MM.1S (cell line): Measurements from ENCODE around the gene PDCD2.

Experiments used
- DNase-seq: peaks from one replicate; pipeline ENCODE4 v3.0.0-alpha.2; 2015
- H2AFZ ChIP-seq: fragments of 300-600 bp; sonication (generic); 2 replicates; pipeline ENCODE4 v1.6.0; 2016; ENCODE audit warnings: antibody characterized with exemption, low read length
- H3F3A ChIP-seq: fragments of 300-600 bp; sonication (generic); 2 replicates; pipeline ENCODE4 v1.6.1; 2016; ENCODE audit warnings: mild to moderate bottlenecking, antibody characterized with exemption, low read length, moderate library complexity, mixed read lengths; ENCODE audit not compliant: insufficient read depth
- H3K27ac ChIP-seq: fragments of 300-600 bp; sonication (generic); 2 replicates; pipeline ENCODE4 v1.5.1; 2016; ENCODE audit warnings: mild to moderate bottlenecking, low read length
- H3K27me3 ChIP-seq: fragments of 300-600 bp; sonication (generic); replicated peaks from 2 replicates; pipeline ENCODE4 v1.6.0; 2016; ENCODE audit warnings: low read length; ENCODE audit not compliant: insufficient read depth
- H3K36me3 ChIP-seq: fragments of 300-600 bp; sonication (generic); replicated peaks from 2 replicates; pipeline ENCODE4 v1.6.1; 2016; ENCODE audit warnings: mild to moderate bottlenecking, low read length, mixed read lengths; ENCODE audit not compliant: insufficient read depth
- H3K4me1 ChIP-seq: fragments of 300-600 bp; sonication (generic); 2 replicates; pipeline ENCODE4 v1.6.1; 2016; ENCODE audit warnings: low read length, mixed read lengths
- H3K4me2 ChIP-seq: fragments of 300-600 bp; sonication (generic); 2 replicates; pipeline ENCODE4 v1.6.0; 2016; ENCODE audit warnings: low read depth, low read length
- H3K4me3 ChIP-seq: fragments of 300-600 bp; sonication (generic); 2 replicates; pipeline ENCODE4 v1.5.1; 2016; ENCODE audit warnings: low read length, mixed read lengths
- H3K79me2 ChIP-seq: fragments of 300-600 bp; sonication (generic); 2 replicates; pipeline ENCODE4 v1.6.1; 2016; ENCODE audit warnings: mixed run types, low read length, mixed read lengths
- H3K9ac ChIP-seq: fragments of 300-600 bp; sonication (generic); 2 replicates; pipeline ENCODE4 v1.6.1; 2016; ENCODE audit warnings: low read length, mixed read lengths
- H3K9me2 ChIP-seq: fragments of 300-600 bp; sonication (generic); replicated peaks from 2 replicates; pipeline ENCODE4 v1.6.1; 2016; ENCODE audit warnings: mild to moderate bottlenecking, low read length, mixed read lengths; ENCODE audit not compliant: insufficient read depth
- H3K9me3 ChIP-seq: fragments of 300-600 bp; sonication (generic); replicated peaks from 2 replicates; pipeline ENCODE4 v1.6.1; 2016; ENCODE audit warnings: mild to moderate bottlenecking, low read length, mixed read lengths; ENCODE audit not compliant: insufficient read depth
- H4K20me1 ChIP-seq: fragments of 300-600 bp; sonication (generic); 2 replicates; pipeline ENCODE4 v1.6.1; 2016; ENCODE audit warnings: mild to moderate bottlenecking, low read length, moderate library complexity, mixed read lengths; ENCODE audit not compliant: insufficient read depth
- CTCF ChIP-seq: fragments of 300-600 bp; sonication (generic); IDR thresholded peaks from 2 replicates; pipeline ENCODE4 v1.5.1; 2016; ENCODE audit warnings: antibody characterized with exemption, low read length, mixed read lengths
- EZH2 ChIP-seq: fragments of 300-600 bp; sonication (generic); optimal IDR thresholded peaks from 2 replicates; pipeline ENCODE3; 2017; ENCODE audit warnings: low read depth, mild to moderate bottlenecking, antibody characterized with exemption, low read length, mixed read lengths
- EZH2phosphoT487 ChIP-seq: fragments of 300-600 bp; sonication (generic); IDR thresholded peaks from 2 replicates; pipeline ENCODE4 v1.6.1; 2018; ENCODE audit warnings: antibody characterized with exemption, low read length

The PDCD2 gene

GRCh38 chr6:170537329-170537728, 47.1 kb downstream of the PDCD2 start:
- Histone ChIP-seq H3K9me2 (no peaks in the 10 kb centered on the region), H3K27me3 (no peaks in the 10 kb centered on the region), H3K4me3 (no peak overlapping the region), H4K20me1 (no peaks in the 10 kb centered on the region), H3F3A (no peaks in the 10 kb centered on the region), H3K27ac (no peak overlapping the region), H3K4me2 (no peak overlapping the region), H3K9ac (no peak overlapping the region), H2AFZ (no peak overlapping the region), H3K4me1 (no peaks in the 10 kb centered on the region), H3K36me3 (peaks cover 3% of the 10 kb centered on the region; the same call in 1 of the 2 replicates), H3K79me2 (peaks cover 18% of the 10 kb centered on the region), H3K9me3 (no peaks in the 10 kb centered on the region)
- TF ChIP-seq EZH2 = no peak
- no peak for TF ChIP-seq CTCF
- no peak for TF ChIP-seq EZH2phosphoT487
- no peak for DNase-seq

GRCh38 chr6:170536671-170537070, 47.8 kb downstream of the PDCD2 start:
- H3K9me3 ChIP-seq = no peaks in the 10 kb centered on the region
- no peaks in the 10 kb centered on the region for H3K4me1 ChIP-seq
- no peak for DNase-seq
- H3K9me2 ChIP-seq = no peaks in the 10 kb centered on the region
- H3K9ac ChIP-seq = no peak overlapping the region
- no peak overlapping the region for H3K4me2 ChIP-seq
- TF ChIP-seq EZH2phosphoT487 = no peak
- TF ChIP-seq CTCF = no peak
- TF ChIP-seq EZH2 = no peak
- H3K27ac ChIP-seq = no peak overlapping the region
- H4K20me1 ChIP-seq = no peaks in the 10 kb centered on the region
- H3K27me3 ChIP-seq = no peaks in the 10 kb centered on the region
- H3K4me3 ChIP-seq = no peak overlapping the region
- peaks cover 3% of the 10 kb centered on the region; the same call in 1 of the 2 replicates for H3K36me3 ChIP-seq
- H3F3A ChIP-seq = no peaks in the 10 kb centered on the region
- peaks cover 17% of the 10 kb centered on the region for H3K79me2 ChIP-seq
- H2AFZ ChIP-seq = no peak overlapping the region

- H3F3A ChIP-seq = no peaks in the 10 kb centered on the region
- no peak overlapping the region for H3K4me3 ChIP-seq
- H3K9me2 ChIP-seq = no peaks in the 10 kb centered on the region
- H3K9me3 ChIP-seq = no peaks in the 10 kb centered on the region
- TF ChIP-seq EZH2 = no peak
- TF ChIP-seq EZH2phosphoT487 = no peak
- no peak overlapping the region for H2AFZ ChIP-seq
- no peak overlapping the region for H3K4me2 ChIP-seq
- no peaks in the 10 kb centered on the region for H4K20me1 ChIP-seq
- 0 out of 2 replicates have a peak, but pooled peaks cover 7% of the 10 kb centered on the region for H3K79me2 ChIP-seq
- no peak for DNase-seq
- peaks cover 3% of the 10 kb centered on the region; the same call in 1 of the 2 replicates for H3K36me3 ChIP-seq
- H3K9ac ChIP-seq = no peak overlapping the region
- no peak overlapping the region for H3K27ac ChIP-seq
- H3K27me3 ChIP-seq = no peaks in the 10 kb centered on the region
- H3K4me1 ChIP-seq = no peaks in the 10 kb centered on the region
These were observed 49.4 kb downstream of the PDCD2 start for GRCh38 chr6:170535004-170535403.

GRCh38 chr6:170533792-170534191, 50.6 kb downstream of the PDCD2 start:
- TF ChIP-seq EZH2 (no peak), EZH2phosphoT487 (no peak)
- H3K4me3 ChIP-seq = no peak overlapping the region

More at GRCh38 chr6:170533792-170534191, 50.6 kb downstream of the PDCD2 start:
- no peaks in the 10 kb centered on the region for H3F3A ChIP-seq
- DNase-seq = no peak
- H4K20me1 ChIP-seq = no peaks in the 10 kb centered on the region
- 0 out of 2 replicates have a peak, but pooled peaks cover under 1% of the 10 kb centered on the region for H3K79me2 ChIP-seq
- H3K9me3 ChIP-seq = no peaks in the 10 kb centered on the region
- H3K4me2 ChIP-seq = no peak overlapping the region
- no peaks in the 10 kb centered on the region for H3K27me3 ChIP-seq
- H3K4me1 ChIP-seq = no peaks in the 10 kb centered on the region
- H3K9ac ChIP-seq = no peak overlapping the region
- no peaks in the 10 kb centered on the region for H3K9me2 ChIP-seq
- no peak overlapping the region for H2AFZ ChIP-seq
- no peak overlapping the region for H3K27ac ChIP-seq
- peaks cover 3% of the 10 kb centered on the region; the same call in 1 of the 2 replicates for H3K36me3 ChIP-seq
